Measurements from ENCODE around the gene GHDC.
"Not testable (repeated sequence)": the region's sequence is repeated elsewhere in the genome, so short reads cannot be mapped to it uniquely, and the experiment has no call there.

GHDC gene, protein sequence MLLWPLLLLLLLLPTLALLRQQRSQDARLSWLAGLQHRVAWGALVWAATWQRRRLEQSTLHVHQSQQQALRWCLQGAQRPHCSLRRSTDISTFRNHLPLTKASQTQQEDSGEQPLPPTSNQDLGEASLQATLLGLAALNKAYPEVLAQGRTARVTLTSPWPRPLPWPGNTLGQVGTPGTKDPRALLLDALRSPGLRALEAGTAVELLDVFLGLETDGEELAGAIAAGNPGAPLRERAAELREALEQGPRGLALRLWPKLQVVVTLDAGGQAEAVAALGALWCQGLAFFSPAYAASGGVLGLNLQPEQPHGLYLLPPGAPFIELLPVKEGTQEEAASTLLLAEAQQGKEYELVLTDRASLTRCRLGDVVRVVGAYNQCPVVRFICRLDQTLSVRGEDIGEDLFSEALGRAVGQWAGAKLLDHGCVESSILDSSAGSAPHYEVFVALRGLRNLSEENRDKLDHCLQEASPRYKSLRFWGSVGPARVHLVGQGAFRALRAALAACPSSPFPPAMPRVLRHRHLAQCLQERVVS

GRCh38 chr17:42193969-42194899 is at the start of gene GHDC:
Gene GHDC (minus strand): TSS chr17:42194494. CDS start chr17:42193581, 913 bp downstream.
- peak; percentile 62 for DNase-seq (ENCODE audit: low read depth)

DNA sequence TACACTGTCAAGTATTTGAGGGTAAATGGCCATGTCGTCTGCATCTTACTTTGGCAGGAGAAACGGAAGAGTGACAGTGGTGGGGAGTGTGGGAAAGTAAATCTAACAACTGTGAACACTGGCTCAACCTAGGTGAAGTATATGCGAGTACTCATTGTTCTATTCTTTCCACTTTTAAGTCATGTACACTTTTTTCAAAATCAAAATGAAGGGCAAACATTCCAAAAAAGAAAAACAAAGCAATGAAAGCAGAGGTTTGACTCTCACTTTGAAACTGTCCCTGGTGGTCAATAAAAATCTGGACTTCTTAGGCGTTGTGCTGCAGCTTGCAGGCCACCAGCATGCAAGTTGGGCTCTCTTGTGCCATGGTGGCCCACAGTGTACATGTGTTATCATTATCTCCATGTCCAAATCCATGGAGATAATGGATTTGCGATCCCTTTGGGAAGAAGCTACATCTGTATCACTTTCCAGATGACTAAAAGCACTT is 49.2 kb upstream of the GHDC start:
- no peak for DNase-seq (ENCODE audit: low read depth)

DNA sequence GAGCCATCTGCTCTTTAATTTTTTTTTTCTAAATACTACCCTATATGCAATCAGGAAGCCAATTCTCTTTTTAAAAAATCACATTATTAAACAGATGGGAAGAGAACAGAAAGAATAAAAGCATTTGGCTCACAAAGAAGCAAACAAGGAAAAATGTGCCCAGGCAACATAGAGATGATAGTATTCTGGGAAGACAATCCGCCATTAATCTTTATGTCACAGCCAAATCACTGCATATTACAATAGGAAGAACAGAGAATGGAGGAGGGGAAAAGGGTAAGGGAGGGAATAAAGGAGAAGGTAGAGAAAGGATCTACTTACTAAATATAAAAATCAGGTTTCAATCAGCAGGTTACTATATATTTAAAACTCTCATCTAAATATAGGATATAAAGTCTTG is 47.6 kb upstream of the GHDC start:
- no peak for DNase-seq (ENCODE audit: low read depth)

- not testable (repeated sequence) for DNase-seq (ENCODE audit: low read depth)
Observed at GRCh38 chr17:42240863-42241262, 46.6 kb upstream of the GHDC start.

GRCh38 chr17:42240201-42240600 is 45.9 kb upstream of the GHDC start:
- DNase-seq (ENCODE audit: low read depth): no peak

- not testable (repeated sequence) for DNase-seq (ENCODE audit: low read depth)
Observed at GRCh38 chr17:42239576-42239975, 45.3 kb upstream of the GHDC start.

GRCh38 chr17:42236760-42237159 is 42.5 kb upstream of the GHDC start:
- DNase-seq (ENCODE audit: low read depth): no peak

DNA sequence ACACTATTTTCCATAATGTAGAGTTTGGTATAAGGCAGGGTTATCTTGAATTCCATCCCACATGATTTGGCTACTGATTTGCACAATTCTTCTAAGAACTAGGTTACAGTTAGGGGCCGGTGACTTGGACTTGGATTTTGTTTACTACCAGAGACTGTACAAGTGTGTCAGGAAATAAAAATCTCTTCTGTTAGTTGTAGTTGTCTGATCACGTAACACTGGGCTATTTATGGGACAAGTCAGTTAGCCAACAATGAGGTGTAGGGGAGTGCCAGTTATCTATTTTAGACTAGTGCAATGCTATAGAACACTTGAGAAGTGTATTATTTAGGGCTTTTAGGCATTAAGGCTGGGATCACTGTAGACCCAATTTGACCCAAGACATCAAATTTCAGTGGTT is 39.7 kb upstream of the GHDC start:
- DNase-seq (ENCODE audit: low read depth): no peak

GRCh38 chr17:42233156-42233555 is 38.9 kb upstream of the GHDC start:
- no peak for DNase-seq (ENCODE audit: low read depth)

- DNase-seq (ENCODE audit: low read depth): no peak
Observed at GRCh38 chr17:42230225-42230624, 35.9 kb upstream of the GHDC start.

- DNase-seq (ENCODE audit: low read depth): no peak
Observed at GRCh38 chr17:42227849-42228700, 33.8 kb upstream of the GHDC start.

- no peak for DNase-seq (ENCODE audit: low read depth)
Observed at GRCh38 chr17:42225646-42226045, 31.4 kb upstream of the GHDC start.

DNA sequence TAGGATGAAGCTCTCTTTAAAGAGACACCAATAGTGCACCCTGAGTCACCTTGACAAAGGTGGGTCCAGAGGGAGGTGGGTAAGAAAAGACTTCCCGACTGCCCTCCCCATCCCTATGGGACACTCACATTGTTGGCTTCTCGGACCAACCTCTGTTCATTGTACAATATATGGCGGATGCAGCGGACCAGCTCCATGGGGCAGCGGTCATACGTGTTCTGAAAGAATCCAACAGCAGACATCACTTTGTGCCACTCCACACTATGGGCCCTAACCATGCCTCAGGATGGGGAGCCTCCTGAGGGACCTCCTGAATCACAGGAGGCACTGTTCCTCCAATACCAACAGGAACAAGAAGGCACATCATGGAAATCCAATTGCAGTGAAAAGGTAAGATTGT is 30.4 kb upstream of the GHDC start:
- no peak for DNase-seq (ENCODE audit: low read depth)

- peak; percentile 15 for DNase-seq (ENCODE audit: low read depth)
Observed at GRCh38 chr17:42221886-42222745, 27.8 kb upstream of the GHDC start.

GRCh38 chr17:42219280-42219679 is 25.0 kb upstream of the GHDC start:
- not testable (repeated sequence) for DNase-seq (ENCODE audit: low read depth)

- DNase-seq (ENCODE audit: low read depth): no peak
Observed at GRCh38 chr17:42214156-42214555, 19.9 kb upstream of the GHDC start.

DNA sequence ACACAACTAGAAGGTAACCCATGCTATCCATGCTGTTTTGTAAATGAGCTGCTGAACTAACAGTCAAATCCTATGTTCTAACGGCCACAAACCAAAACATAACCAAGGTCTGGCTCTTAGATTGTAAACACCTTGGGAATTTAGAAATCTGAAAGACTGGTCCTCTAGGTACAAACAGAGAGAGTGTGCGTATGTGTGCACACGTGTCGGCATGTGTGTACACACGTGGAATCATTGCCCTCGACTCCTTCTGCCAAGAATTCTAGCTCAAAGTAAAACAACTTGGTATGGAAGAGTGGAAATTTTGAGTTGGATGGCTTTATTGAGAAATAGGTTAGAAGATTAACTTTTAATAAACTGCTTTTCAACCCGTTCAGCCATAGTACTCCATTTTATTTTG is 18.1 kb upstream of the GHDC start:
- DNase-seq (ENCODE audit: low read depth): no peak

GRCh38 chr17:42211921-42212341 is 17.6 kb upstream of the GHDC start:
- DNase-seq (ENCODE audit: low read depth): not testable (repeated sequence)

- DNase-seq (ENCODE audit: low read depth): no peak
Observed at GRCh38 chr17:42210046-42210445, 15.8 kb upstream of the GHDC start.

DNA sequence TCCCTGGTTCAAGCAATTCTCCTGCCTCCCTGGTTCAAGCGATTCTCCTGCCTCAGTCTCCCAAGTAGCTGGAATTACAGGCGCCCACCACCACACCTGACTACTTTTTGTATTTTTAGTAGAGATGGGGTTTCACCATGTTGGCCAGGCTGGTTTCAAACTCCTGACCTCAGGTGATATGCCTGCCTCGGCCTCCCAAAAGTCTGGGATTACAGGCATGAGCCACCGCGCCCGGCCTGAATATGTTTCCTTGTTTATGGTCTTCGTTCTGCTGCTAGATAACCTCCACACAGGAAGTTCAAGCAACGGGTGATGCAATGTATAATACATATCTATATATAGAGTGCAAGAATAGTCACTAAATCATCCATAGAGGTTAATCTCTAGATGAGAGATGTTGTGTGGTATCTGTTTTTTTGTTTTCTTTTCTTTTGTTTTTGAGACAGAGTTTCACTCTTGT is 11.9 kb upstream of the GHDC start:
- DNase-seq (ENCODE audit: low read depth): not testable (repeated sequence)

Data from activated T-helper 1 cell treated with Interleukin-2 at 50 U/mL for 16 hours (primary cell).